Hematopoietic multipotent progenitor cell (in vitro differentiated cells): ENCODE results near the gene HOMER3. TPM values are rescaled to one million over a fixed set of nuclear protein-coding genes. Genes with fewer than 3 reads are reported as not detected.
"Not testable (repeated sequence)": the region's sequence is repeated elsewhere in the genome, so short reads cannot be mapped to it uniquely, and the experiment has no call there.

Experiments used
- DNase-seq, 3 donors: peaks; one replicate each; pipeline ENCODE4 v3.0.0-alpha.2; 2011 to 2015; ENCODE audit warnings: low read depth in 2 of 3, low spot score in 2 of 3
- total RNA-seq: library from RNA; depleted of rRNA; stranded (reverse); fragments of >200 nt; gene quantifications from one replicate; pipeline ENCODE4 v1.2.3, GENCODE V29; 2012

HOMER3 gene
- total RNA-seq, 1 donor: 4.8 TPM

- DNase-seq: no peak
These were observed 14.0 kb upstream of the HOMER3 start for GRCh38 chr19:18955042-18955441.

DNA sequence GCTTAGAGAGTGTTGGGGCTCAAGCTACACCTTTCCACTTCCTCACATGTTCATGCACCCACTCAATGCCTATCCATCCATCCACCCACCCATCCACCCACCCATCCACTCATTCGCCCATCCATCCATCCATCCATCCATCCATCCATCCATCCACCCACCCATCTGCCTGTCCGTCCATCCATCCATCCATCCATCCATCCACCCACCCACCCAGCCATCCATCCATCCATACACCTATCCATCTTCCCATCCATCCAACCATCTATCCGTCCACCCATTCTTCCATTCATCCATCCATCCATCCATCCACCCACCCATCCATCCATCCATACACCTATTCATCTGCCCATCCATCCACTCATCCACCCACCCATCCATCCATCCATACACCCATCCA, 13.1 kb upstream of the HOMER3 start:
- DNase-seq: no peak

- not testable (repeated sequence) for DNase-seq
These were observed 11.5 kb upstream of the HOMER3 start for GRCh38 chr19:18952364-18953003.

- DNase-seq: no peak
These were observed 10.8 kb upstream of the HOMER3 start for GRCh38 chr19:18951721-18952281.

DNA sequence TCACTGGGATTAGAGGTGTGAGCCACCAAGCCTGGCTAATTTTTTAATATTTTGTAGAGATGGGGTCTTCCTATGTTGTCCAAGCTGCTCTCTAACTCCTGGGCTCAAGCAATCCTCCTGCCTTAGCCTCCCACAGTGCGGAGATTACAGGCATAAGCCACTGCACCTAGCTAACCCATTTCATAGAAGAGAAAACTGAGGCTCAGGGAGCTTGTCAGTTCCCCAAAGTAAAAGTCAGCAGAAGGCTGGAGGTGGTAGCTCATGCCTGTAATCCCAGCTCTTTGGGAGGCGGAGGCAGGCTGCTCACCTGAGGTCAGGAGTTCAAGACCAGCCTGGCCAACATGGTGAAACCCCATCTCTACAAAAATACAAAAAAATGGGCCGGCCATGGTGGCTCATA, 8.8 kb upstream of the HOMER3 start:
- DNase-seq: no peak

DNA sequence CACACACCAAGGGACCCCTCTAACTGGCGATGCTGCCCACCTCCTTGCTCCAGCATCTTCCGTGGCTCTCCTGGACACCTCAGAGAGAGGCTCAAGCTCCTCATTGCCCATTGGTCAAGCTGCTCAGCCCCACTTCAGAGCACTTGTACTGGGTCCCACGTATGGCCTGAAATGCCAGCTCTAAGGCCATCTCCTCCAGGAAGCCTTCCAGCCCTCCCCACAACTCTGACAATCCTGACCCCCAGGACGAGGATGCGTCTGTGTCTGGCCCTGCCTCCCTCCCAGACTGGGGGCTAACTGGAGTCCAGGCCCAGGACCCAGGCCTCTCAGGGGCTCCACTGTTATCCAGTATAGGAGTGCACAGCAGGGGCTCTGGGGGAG, 7.9 kb upstream of the HOMER3 start:
- no peak for DNase-seq

GRCh38 chr19:18948075-18948975, 7.3 kb upstream of the HOMER3 start:
- no peak for DNase-seq

- no peak for DNase-seq
These were observed 5.9 kb upstream of the HOMER3 start for GRCh38 chr19:18946918-18947317.

GRCh38 chr19:18946335-18946734, 5.3 kb upstream of the HOMER3 start:
- DNase-seq: no peak

- no peak for DNase-seq
These were observed 4.3 kb upstream of the HOMER3 start for GRCh38 chr19:18945297-18945696.

- DNase-seq: no peak
These were observed 2.4 kb upstream of the HOMER3 start for GRCh38 chr19:18943465-18943864.

DNA sequence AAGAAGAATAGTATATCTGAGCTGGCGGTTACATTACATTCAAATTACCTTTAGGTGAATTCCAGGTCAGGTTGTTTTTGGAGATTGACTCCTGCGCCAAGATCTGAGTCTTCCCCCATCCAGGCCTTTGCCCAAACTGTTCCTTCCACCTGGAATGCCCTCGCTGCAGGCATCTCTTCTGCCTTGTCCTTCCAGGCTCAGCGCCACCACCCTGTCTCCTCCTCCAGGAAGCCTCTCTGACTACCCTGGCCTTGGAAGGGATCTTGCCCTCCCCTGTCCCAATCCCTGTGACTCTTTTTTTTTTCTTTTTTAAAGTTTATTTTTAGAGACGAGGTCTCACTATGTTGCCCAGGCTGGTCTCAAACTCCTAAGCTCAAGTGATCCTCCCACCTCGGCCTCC, 1.7 kb upstream of the HOMER3 start:
- DNase-seq: no peak

DNA sequence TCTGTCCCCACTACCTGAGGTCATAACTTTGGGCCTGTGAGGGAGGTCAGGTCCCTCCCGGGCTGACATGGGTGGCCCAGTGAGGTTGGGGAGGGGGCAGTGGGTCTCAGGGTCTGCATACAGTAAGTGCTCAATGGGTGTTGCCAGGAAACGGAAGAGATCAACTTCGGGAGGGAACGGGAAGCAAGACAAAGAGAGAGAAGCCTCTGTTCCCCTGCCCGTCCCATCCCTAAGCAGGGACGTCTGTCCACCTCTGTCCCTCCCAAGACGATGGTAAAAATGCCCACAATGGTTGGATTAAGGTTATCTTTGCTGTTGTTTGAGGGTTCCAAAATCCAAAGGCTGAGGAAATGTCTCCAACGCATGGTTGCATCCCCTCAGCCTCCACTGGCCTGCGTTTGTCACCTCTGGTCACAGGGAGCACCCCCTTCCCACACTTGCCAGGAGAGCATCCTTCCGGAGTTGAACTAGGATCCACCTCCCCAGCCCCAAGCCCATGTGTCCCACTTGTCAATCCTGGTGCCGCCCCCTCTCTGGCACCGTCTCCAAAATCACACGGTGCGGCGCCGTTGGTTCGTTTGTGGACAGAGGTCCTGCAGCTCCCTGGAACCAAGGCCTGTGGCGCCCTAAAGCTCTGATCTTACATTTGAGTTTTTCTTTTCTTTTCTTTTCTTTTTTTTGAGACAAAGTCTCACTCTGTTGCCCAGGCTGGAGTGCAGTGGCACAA, 774 bp upstream of the HOMER3 start:
- DNase-seq: no peak

GRCh38 chr19:18939922-18940768, 872 bp downstream of the HOMER3 start:
- no peak for DNase-seq

- no peak for DNase-seq
These were observed 1.9 kb downstream of the HOMER3 start for GRCh38 chr19:18939163-18939562.

DNA sequence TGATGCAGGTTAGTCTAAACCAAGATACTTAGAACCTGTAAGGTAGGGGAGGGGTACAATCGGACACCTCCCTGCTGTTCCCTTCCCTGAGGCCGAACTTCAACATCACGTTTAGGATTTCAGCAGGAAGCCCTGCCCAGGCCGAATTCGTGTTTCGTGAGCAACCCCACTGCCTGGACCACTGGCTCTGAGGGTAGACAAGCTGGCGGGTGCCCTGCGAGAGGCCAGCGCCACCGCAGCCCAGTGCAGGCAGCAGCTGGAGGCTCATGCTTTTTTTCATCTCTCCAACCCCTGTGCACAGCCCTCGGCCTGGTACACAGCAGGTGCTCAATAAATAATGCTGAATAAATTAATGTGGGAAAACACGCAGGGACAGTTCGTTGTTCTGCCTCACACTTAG, 7.7 kb downstream of the HOMER3 start:
- no peak for DNase-seq

DNA sequence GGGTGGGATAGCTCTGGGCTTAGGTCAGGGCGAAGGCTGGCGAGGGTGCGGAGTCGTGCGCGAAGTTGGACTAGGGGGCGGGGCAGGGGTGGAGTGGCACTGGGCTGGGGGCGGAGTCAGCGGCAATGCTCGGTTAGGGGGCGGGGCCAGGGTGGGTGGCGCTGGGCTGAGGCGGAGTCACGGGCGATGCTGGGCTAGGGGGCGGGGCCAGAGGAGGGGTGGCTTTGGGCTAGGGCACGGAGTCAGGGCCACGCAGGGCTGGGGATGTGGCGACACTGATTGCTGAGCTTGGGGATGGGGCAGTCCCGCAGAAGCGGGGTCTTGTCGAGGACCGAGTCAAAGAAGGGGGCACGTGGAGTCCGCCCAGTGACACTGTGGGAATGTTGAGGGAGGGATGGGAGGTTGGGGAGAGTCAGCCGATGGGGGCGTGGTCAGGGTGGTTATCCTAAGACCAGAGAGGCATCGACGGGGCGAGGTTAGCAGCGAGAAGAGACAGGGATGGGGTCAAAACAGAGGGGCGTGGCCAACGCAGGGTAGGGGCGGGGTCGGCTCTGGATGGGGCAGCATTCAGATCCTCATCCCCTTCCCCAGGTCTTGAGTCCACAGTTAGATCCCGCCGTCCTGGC, 8.7 kb downstream of the HOMER3 start:
- peak; percentile 69 to 88 (median 86) for DNase-seq

DNA sequence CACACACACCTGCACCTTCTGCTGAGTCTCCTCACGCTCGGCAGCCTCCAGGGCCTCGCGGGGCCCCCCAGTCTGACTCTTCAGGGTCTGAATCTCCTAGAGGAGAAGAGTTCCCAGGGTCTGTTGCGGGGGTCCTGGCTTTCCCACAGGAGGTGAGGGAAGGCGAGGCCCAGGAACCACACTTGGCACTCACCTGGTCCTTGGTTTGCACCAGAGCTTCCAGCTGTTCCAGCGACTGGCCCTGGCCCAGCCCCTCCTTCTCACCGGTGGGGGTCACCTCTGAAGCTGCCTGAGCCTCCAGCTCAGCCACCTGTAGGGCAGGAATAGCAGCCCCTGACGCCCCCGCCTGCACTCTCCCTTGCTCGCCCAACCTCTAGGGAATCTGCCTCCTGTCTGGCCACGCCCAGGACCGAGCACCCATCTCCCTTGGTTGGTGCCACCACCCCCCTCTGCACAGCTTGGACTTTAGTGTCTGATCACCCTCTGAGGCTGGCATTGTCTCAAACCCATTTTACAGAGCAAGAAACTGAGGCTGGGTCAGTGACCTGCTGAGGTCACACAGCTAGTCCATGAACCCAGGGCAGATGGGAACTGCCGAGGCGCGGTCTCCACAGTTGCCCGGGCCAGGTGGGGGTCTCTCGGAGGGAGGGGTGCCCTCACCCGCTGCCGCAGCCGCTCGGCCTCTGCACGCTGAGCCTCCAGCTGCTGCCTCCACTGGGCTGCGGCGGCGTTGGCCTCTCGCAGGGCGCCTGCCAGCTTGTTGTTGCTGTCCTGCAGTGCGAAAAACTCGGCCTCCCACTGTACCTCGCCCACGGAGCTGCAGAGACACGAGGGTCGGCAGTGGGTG, 9.5 kb downstream of the HOMER3 start:
- no peak for DNase-seq

DNA sequence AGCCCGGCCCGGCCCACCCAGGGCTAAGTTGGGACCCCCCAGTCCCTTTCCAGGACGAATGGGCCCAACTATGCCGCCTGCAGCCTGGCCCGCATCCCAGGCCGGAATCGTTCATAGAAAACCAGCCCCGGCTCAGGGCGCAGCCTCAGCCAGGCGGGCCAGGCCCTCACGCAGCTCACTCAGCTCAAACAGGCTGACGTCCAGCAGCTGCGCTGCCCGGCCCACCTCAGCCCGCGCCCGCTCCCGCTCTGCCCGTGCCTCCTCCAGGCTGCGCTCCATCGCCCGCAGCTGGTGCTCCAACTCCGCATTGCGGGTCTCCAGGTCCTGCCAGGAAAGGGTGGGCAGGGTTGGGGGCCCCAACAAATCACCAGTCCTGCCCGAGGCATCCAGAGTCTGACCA, 11.7 kb downstream of the HOMER3 start:
- no peak for DNase-seq
